Renal cortical epithelial cell (primary cell): ENCODE measurements around the gene TSPOAP1. TPM values are rescaled to one million over a fixed set of nuclear protein-coding genes. Genes with fewer than 3 reads are reported as not detected.

Experiments used
- DNase-seq: peaks from one replicate; pipeline ENCODE4 v3.0.0-alpha.2; 2011; ENCODE audit warnings: low read depth
- total RNA-seq: library from RNA; depleted of rRNA; stranded (reverse); fragments of >200 nt; gene quantifications from 2 replicates; pipeline ENCODE4 v1.2.3, GENCODE V29; 2014

The TSPOAP1 gene
- total RNA-seq, 1 donor from 2014 or later, result 6.1 TPM

- peak; percentile 4 for DNase-seq
These were observed 51.3 kb downstream of the TSPOAP1 start for GRCh38 chr17:58277107-58277801.

- no peak for DNase-seq
These were observed 52.2 kb downstream of the TSPOAP1 start for GRCh38 chr17:58276423-58276822.

- no peak for DNase-seq
These were observed 53.2 kb downstream of the TSPOAP1 start for GRCh38 chr17:58275417-58275816.

- no peak for DNase-seq
These were observed 55.0 kb downstream of the TSPOAP1 start for GRCh38 chr17:58273453-58274104.

GRCh38 chr17:58272367-58273280 is 56.0 kb downstream of the TSPOAP1 start:
- no peak for DNase-seq

- DNase-seq, result no peak
These were observed 57.2 kb downstream of the TSPOAP1 start for GRCh38 chr17:58271216-58271931.

GRCh38 chr17:58270476-58271215 is 57.9 kb downstream of the TSPOAP1 start:
- DNase-seq, result no peak

- DNase-seq, result no peak
These were observed 58.9 kb downstream of the TSPOAP1 start for GRCh38 chr17:58269557-58270291.

- no peak for DNase-seq
These were observed 59.6 kb downstream of the TSPOAP1 start for GRCh38 chr17:58268774-58269556.

GRCh38 chr17:58268326-58268725 is 60.3 kb downstream of the TSPOAP1 start:
- DNase-seq, result no peak

- no peak for DNase-seq
These were observed 61.0 kb downstream of the TSPOAP1 start for GRCh38 chr17:58267347-58268324.

- DNase-seq, result no peak
These were observed 62.4 kb downstream of the TSPOAP1 start for GRCh38 chr17:58265902-58266875.

GRCh38 chr17:58265271-58265670 is 63.3 kb downstream of the TSPOAP1 start:
- no peak for DNase-seq

- DNase-seq, result no peak
These were observed 64.0 kb downstream of the TSPOAP1 start for GRCh38 chr17:58264407-58265103.

GRCh38 chr17:58263773-58264172 is 64.8 kb downstream of the TSPOAP1 start:
- no peak for DNase-seq

- no peak for DNase-seq
These were observed 66.4 kb downstream of the TSPOAP1 start for GRCh38 chr17:58262149-58262548.
